GM12864 (cell line): ENCODE data around the gene ZNF496.
"Not testable (repeated sequence)": the region's sequence is repeated elsewhere in the genome, so short reads cannot be mapped to it uniquely, and the experiment has no call there.

Source experiments
- DNase-seq: peaks from one replicate; pipeline ENCODE4 v3.0.0-alpha.2; 2011; ENCODE audit warnings: low read depth
- H3K4me3 ChIP-seq: 2 replicates; pipeline ENCODE4 v1.5.1; 2011; ENCODE audit warnings: mild to moderate bottlenecking, low read depth, low read length, control low read depth
- TF ChIP-seq, protein P1 (sequence below): IDR thresholded peaks from 2 replicates; pipeline ENCODE4 v1.5.1; 2011; ENCODE audit warnings: low read depth, mild to moderate bottlenecking, moderate library complexity, low read length, control low read depth, inconsistent platforms; ENCODE audit errors: missing control alignments

ZNF496 gene

DNA sequence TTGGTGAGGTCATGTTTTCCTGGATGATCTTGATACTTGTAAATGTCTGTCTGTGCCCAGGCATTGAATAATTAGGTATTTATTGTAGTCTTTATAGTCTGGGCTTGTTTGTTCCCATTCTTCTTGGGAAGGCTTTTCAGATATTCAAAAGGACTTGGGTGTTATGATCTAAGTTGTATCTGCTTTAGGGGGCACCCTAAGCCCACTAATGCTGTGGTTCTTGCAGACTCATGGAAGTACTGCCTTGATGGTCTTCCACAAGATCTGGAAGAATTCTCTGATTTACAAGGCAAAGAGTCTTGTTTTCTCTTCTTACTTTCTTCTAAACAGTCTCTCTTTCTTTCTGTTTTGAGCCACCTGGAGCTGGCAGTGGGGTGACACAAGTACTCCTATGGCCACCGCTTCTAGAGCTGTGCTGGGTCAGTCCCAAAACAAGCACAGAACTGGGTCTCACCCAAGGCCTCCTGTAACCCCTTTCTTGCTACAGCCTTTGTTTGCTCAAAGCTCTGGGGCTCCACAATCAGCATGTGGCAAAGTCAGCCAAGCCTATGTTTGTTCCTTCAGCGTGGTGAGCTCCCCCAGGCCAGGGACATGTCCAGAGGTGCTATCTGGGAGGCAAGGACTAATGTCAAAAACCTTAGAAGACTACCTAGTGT, 63.1 kb downstream of the ZNF496 start:
- TF ChIP-seq, protein P1, sequence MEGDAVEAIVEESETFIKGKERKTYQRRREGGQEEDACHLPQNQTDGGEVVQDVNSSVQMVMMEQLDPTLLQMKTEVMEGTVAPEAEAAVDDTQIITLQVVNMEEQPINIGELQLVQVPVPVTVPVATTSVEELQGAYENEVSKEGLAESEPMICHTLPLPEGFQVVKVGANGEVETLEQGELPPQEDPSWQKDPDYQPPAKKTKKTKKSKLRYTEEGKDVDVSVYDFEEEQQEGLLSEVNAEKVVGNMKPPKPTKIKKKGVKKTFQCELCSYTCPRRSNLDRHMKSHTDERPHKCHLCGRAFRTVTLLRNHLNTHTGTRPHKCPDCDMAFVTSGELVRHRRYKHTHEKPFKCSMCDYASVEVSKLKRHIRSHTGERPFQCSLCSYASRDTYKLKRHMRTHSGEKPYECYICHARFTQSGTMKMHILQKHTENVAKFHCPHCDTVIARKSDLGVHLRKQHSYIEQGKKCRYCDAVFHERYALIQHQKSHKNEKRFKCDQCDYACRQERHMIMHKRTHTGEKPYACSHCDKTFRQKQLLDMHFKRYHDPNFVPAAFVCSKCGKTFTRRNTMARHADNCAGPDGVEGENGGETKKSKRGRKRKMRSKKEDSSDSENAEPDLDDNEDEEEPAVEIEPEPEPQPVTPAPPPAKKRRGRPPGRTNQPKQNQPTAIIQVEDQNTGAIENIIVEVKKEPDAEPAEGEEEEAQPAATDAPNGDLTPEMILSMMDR, result no peak
- no peak for DNase-seq
- no peak overlapping the region for H3K4me3 ChIP-seq

DNA sequence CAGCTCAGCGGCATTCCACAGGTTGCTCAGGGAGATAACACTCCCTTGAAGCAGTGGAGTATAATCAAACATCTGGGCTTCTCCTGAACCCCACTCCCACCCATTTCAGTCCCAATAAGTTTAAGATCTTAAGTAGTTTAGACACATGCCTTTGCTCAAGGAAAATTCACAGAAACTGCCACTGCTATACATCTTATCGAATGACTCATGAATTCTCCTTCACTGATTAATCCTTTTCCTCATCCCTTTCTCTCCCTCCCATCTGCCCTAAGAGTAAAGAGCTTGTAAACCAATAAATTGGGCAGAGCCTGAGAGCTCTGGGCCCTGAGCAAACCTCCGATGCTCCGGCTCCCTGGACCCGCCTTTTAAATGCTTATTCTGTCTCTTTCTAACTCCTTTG, 65.6 kb downstream of the ZNF496 start:
- no peak for DNase-seq
- TF ChIP-seq, protein P1, result no peak
- H3K4me3 ChIP-seq, result no peak overlapping the region

DNA sequence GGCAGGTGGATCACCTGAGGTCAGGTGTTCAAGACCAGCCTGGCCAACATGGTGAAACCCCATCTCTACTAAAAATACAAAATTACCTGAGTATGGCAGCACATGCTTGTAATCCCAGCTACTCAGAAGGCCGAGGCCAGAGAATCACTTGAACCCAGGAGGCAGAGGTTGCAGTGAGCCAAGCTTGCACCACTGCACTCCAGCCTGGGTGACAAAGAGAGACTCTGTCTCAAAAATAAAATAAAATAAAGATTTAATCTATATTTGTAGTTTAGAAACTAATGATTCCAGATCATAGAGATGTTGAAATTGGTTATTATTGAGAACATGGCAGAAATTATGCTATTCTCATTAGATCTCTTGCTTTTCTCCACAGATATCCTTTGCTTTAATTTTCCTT, 75.9 kb downstream of the ZNF496 start, which contains the start of gene VN1R5:
VN1R5 (plus strand) TSS at position 301 of the 400 bp plus-strand sequence.
- H3K4me3 ChIP-seq, DNase-seq: not testable (repeated sequence)

DNA sequence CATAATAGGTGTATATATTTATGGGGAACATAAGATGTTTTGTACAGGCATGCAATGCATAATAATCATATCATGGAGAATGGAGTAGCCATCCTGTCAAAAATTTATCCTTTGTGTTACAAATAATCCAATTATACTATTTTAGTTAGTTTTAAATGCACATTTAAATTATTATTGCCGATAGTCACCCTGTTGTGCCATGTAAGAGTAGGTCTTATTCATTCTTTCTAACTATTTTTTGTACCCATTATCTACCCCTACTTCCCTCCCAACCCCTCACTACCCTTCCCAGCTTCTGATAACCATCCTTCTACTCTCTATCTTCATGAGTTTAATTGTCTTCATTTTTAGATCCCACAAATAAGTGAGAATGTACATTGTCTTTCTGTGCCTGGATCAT, 84.1 kb downstream of the ZNF496 start:
- H3K4me3 ChIP-seq, result no peak overlapping the region
- TF ChIP-seq, protein P1, result no peak
- DNase-seq, result no peak
